ENCODE results near the gene NKX2-4.

DNA sequence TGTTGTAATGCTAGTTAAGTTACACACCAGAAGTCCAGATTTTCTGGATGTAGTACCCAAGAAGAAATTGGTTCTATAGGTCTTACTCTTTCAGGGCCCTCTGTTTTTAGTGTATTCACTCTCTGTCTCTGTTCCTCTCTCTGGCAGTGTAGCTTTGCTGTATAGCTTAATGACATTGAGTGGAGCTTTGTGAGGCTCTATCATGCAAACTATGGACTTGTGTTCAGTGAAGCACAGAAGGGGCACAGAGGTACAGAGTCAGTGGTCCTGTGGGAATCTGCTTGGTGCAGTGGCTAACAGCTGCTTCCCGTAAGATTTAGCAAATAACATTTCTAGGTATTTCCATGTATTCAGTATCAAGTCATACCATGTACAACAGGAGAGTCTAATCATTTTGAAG, 26.1 kb downstream of the NKX2-4 start:
- TF ChIP-seq EZH2 (IDR thresholded peaks at IDR 0.05; ENCODE audit: borderline replicate concordance), result no peak
- TF ChIP-seq, protein P1, sequence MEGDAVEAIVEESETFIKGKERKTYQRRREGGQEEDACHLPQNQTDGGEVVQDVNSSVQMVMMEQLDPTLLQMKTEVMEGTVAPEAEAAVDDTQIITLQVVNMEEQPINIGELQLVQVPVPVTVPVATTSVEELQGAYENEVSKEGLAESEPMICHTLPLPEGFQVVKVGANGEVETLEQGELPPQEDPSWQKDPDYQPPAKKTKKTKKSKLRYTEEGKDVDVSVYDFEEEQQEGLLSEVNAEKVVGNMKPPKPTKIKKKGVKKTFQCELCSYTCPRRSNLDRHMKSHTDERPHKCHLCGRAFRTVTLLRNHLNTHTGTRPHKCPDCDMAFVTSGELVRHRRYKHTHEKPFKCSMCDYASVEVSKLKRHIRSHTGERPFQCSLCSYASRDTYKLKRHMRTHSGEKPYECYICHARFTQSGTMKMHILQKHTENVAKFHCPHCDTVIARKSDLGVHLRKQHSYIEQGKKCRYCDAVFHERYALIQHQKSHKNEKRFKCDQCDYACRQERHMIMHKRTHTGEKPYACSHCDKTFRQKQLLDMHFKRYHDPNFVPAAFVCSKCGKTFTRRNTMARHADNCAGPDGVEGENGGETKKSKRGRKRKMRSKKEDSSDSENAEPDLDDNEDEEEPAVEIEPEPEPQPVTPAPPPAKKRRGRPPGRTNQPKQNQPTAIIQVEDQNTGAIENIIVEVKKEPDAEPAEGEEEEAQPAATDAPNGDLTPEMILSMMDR (IDR thresholded peaks at IDR 0.05; ENCODE audit: poor library complexity), result no peak
- no peak for TF ChIP-seq EZH2phosphoT487 (IDR thresholded peaks at IDR 0.05; ENCODE audit: low read depth, severe bottlenecking, unreplicated experiment)

Data from hepatocyte (in vitro differentiated cells).